GM21529 (cell line): ENCODE data around the gene DPYSL4.

Source experiments
- ATAC-seq: cut with Tn5 transposase; IDR thresholded peaks from one replicate; pipeline ENCODE4 v1.9.1; 2021; ENCODE audit not compliant: unreplicated experiment

The DPYSL4 gene

DNA sequence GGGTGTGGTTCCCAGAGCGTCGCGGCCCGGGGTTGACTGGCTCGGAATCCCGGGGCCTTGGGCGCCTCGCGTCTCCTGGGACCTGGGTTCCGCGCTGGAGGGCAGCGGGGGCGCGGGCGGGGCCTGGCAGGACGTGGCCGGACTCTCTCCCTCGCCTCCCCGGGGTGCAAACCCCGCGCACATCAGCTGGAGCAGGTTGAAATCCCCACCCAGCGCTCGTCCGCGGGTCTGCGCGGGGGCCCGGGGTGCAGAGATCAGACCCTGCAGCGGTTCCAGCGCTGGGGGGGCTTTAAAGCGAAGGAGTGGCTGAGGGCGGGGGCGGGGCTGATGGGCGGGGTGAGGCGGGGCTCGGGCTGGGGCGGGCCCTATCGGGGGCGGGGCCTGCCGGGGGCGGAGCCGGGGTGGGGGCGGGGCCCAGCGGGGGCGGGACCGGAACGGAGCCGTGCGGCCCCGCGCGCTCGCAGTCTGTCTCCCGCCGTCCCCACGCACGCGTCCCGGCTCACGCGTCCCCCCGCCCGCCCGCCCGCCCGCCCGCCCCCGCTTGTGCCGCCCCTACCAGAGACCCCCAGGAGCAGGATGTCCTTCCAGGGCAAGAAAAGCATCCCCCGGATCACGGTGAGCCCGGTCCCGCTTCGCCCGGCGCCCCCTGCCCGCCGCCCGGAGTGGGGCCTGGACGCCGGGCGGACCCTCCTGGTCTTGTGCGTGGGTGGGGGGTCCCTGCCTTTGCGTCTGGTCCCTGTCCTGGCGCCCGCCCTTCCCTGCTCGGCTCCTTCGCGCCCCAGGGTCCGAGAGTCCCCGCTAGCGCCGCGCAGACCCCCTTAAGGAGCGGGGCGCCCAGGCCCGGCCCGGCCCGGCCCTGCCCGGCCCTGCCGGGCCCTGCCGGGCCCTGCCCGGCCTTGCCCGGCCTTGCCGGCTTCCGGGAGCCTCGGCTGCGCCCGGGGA is at the start of gene DPYSL4:
TSS of gene DPYSL4 (plus strand) at position 461 of the 942 bp plus-strand sequence. CDS start at position 577, 116 bp downstream.
- no peak for ATAC-seq

DNA sequence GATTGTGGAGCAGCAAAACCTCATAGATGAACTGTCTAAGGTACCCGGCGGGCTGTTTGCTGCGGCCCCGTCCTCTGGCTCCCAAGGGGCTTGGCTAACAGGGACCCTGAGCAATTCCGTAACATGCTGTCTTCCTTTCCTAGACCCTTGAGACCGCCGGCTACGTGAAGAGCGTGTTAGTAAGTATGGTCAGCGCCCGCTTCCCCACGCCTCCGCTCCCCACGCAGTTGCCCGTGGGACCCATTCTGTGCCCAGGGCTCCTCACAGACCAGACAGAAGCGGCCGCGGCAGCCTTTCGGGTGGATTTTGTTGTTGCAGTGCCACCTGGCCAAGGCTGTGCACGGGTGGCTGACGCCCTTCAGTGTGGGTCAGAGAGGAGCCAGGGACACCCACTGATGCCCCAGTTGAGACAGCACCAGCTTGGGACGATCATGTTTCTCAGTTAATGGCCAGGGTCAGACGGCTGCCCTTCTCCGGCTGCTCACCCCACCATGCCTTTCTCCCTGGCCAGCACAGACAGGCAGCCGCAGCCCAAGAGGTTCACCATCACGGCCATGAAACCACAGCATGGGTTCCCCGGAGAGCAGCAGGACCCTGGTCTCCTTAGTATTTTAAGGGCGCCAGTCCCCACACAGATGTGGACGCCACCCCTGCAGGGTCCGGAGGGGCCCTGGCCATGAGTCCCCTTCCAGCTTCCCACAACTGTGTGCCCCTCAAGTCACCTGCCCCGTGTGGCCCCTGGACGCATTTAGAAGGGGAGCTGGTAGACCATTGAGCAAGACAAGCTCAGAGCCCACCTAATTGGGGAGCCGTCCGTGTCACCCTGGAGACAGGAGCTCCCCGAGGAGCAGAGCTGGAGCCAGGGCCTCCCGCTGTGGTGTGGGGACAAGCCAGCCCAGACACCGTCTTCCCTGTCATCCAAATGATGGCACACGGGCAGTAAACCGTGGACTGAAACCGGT is 49.4 kb upstream of the DPYSL4 start:
- ATAC-seq: no peak

DNA sequence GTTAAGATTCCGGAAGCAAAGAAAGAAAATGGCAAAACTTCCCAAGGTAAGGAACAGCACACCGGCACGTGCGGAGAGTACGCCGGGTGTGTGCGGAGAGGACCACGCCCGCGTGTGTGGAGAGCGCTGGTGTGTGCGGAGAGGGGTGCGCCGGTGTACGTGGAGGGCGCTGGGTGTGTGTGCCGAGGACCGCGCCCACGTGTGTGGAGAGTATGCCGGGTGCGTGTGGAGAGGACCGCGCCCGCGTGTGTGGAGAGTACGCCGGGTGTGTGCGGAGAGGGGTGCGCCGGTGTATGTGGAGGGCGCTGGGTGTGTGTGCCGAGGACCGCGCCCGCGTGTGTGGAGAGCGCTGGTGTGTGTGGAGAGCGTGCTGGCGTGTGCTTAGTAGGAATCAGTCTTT is 48.6 kb upstream of the DPYSL4 start:
- ATAC-seq: no peak

DNA sequence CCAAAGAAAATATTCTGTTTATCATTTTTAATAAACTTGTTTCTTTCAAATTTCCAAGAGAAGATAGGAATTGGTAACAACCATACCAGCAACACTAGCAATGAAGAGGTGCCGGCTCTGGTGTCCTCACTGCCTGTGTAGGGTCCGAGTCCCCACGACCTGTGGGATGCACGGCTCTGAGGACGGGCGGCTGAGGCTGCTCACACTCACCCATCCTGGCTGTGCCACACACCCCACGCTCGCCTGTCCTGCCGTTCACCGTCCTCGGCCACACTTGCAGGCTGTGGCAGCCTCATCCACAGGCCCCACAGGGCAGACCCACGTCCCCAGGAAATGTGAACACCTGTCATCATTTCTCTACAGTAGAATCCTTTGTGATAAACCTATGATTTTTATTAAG is 48.2 kb upstream of the DPYSL4 start:
- no peak for ATAC-seq

DNA sequence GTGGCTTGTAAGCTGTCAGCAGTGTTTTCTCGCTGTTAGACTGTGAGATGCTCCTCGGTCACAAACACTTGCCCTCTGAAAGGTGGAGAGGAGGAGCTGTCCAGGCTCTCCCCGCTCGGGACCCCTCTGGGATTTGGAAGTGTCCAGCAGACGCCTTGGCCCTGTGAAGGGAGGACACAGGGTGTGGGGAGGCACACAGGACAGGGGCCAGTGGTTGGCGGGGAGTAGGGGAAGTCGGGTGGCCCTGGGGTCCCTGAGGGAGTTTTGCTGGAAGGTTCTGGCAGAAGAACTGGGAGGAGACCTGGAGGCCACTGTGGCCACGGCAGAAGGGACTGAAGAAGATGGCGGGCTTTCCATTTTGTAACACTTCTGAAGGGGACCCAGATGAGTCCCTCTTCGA is 47.2 kb upstream of the DPYSL4 start:
- no peak for ATAC-seq

DNA sequence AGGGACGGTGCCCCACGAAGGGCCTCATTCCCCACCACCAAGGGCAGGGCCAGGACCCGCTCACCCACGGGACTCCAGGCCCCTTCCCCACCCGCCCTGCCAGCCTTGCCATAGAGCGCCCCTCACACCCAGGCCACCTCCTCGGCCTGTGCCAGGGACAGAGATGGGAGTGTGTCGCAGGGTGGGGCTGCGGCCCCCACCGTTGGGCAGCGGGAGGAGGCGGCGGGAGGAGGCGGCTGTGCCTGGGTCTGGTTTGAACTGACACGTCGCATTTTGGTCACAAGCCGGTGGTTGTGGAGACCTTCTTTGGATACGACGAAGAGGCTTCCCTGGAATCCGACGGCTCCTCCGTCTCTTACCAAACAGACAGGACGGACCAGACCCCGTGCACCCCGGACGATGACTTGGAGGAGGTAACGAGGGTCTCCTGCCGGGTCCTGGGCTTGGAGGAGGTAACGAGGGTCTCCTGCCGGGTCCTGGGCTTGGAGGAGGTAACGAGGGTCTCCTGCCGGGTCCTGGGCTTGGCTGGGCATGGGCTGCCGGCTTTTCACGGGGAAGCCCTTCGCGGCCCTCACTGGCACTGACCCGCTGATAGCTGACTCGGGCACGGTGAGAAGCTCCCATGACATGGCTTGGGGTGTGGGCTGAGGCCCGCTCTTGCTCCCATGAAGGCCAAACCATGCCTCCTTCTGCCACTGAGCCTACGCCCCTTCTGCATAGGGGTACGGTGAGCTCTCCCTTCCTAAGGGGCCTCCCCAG is 46.4 kb upstream of the DPYSL4 start:
- no peak for ATAC-seq

DNA sequence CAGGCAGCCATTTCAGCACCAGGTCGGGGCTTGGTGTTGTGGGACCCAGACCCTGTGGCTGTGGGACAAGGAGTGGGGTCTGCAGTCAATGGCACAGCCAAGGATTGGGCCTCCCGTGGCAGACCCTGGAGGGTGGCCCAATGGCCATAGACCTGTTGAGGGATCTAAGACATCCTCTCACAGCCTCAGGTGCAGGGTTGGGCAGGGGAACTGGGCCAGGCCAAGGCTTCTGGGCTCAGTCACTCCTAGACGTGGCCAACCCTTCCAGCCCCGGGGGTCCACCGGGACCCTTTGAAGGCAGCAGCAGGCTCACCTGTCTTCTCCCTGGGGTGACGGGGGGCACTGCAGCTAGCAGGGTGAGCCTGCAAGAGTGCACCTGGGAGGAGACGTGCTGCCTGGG is 45.7 kb upstream of the DPYSL4 start:
- no peak for ATAC-seq

DNA sequence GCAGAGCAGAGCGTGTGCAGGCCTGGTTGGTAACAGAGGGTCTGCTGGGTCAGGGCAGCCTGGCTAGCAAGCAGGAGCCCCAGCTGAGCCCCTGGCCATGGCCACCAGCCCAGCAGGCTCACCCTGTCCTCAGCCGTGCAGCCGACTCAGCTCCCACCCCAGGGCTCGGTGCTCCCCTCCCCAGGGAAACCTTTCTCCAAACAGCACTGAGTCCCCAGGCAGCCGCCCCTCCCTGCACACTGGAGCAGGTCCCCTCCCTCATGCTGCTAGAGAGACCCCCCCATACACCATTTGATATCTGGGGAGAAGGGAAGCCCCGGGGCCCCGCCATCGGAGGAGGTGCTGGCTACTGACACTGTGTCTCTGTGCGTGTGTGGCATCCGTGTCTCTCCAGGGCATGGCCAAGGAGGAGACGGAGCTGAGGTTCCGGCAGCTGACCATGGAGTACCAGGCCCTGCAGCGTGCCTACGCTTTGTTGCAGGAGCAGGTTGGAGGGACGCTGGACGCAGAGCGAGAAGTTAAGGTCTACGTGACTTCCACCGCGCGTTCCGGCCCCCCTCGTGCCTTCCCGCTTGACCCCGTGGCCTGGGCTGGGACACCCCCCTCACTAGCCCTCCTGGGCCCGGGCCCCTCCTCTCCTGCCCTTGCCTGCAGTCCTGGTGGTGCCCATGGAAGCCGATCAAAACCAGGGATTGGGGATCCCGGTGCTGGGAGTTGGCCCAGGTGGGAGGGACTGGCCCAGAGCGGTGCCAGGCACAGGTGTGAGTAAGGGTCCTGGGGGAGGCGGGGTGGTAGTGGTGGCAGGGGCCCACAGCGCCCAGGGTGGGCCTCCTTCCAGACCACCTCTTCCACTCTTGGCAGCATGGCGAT is 45.0 kb upstream of the DPYSL4 start:
- ATAC-seq: no peak

DNA sequence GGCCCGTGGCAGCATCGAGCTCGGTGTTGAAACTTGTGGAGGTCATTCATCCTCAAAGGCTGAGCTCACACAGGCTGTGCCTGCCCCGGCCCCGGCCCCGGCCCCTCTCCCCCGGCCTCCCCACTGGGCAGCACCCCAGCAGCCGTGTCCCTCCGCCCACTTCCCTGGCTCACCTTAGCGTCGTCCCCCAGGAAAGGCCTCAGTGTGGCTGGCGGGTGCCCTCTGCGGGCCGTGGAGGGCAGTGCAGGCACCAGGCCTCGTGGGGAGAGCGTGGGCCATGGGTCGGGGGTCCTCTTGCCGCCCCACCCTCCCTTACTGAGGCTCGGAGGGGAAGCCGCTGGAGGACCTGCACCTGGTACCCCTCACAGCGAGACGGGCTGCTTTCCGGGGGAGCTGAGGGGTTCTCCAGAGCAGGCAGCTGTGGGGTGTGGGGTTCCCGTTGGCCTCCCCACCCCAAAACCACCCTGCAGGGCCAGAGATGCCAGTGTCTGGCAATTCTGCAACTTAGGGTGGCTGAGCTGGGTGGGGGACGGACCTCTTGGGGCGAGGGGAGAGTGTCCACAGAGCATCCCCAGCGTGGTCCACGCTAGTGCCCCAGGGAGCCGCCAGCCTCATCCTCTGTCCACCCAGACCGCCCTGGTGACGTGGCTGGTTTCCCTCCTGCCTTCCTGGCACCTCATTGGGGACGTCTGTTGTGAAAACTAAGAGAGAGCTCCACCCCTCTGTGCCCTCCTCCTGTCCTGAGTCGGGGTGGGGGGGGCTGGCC is 44.2 kb upstream of the DPYSL4 start:
- ATAC-seq: peak; percentile 83

DNA sequence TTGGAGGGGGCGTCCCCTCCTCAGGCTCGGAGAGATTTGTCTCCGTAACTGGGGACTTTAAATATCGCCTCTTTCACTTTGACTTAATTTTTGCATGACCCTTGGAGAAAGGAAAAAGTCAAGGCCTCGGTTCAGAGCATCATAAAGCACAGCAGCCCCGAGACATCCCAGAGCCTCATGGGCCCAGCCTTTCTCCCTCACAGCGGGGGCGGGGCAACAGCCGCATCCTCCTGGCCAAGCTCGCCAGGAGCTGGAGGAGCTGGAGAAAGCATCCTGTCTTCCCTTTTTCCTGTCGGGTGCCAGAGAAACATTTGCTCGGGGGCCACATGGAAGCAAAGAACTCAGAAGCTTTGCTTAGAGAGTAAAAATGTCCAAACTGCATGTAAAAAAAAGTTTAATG is 43.6 kb upstream of the DPYSL4 start:
- ATAC-seq: no peak

DNA sequence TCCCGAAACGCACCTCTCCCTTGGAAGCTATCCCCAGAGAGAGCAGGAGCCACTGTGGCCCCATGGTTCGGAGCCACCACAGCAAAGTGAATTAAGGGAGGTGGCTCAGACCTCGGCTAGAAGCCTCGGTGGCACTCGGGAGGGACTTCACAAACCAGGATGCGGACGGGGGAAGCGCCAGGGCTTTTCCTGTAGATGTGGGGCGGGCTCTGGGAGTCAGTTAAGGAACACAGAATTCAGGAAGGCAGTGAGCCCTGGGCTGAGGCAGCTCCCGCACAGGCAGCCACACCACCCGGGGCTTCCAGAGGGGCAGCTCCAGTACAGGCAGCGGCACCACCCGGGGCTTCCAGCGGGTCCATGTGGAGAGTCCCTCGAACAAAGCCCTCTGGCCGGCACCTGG is 42.7 kb upstream of the DPYSL4 start:
- ATAC-seq: no peak

DNA sequence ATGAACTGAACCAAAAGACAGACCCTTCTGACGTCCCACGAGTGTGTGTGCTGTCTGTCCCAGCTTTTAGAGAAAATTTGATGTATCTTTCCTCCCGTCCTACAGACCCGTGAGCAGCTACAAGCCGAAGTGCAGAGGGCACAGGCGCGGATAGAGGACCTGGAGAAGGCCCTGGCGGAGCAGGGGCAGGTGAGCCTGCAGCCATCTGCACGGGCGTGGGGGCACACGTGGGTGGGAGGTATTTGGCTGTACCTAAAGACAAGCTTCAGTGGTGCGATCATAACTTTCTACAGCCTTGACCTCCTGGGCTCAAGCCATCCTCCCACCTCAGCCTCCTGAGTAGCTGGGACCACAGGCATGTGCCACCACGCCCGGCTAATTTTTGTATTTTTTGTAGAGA is 41.7 kb upstream of the DPYSL4 start:
- no peak for ATAC-seq

DNA sequence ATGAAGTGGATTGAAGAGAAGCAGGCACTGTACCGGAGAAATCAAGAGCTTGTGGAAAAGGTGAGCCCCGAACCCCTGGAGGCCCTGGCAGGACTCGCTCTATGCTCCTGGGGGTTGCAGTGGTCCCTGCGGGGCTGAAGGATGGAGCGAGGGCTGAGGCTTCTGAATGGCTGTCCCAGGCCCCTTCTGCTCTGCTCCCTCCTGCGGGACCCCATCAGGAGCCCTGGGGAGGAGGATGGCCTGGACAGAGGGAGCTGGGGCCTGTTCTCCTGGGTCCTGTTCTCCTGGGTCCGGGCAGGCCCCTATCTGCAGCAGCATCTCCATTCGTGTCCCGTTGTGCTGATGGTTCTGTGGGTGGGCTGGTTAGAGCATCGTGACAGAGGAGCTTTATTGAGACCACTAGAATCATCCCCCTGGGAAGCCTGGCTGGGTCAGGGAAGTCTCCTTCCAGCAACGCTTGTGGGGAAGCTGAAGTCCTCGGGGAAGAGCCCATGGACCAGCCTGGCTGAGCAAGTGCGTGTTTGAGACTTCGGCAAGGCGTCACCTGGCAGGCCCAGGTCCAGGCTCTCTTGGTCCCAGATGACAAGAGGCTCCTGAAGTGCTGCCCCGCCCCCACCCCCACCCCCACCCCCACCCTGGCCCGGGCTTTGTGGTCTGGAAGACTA is 41.1 kb upstream of the DPYSL4 start:
- ATAC-seq: no peak

DNA sequence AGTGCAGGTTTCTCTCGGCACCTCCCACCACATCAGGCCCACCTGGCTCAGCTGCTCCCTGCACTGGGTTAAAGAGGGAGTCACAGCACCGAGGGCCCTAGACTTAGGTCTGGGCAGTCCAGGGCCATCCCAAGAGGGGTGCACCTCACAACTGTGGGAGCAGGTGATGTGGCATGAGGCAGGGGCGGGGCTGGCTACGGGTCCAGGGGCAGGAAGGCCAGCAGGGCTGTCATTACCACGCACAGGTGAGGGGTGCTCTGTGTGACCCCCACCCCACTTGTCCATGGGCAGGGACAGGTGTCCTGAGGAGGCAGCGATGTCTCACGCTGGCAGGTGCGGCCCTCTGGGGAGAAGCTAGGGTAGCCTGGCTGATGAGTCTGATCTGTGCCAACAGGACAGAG is 40.5 kb upstream of the DPYSL4 start:
- ATAC-seq: no peak

DNA sequence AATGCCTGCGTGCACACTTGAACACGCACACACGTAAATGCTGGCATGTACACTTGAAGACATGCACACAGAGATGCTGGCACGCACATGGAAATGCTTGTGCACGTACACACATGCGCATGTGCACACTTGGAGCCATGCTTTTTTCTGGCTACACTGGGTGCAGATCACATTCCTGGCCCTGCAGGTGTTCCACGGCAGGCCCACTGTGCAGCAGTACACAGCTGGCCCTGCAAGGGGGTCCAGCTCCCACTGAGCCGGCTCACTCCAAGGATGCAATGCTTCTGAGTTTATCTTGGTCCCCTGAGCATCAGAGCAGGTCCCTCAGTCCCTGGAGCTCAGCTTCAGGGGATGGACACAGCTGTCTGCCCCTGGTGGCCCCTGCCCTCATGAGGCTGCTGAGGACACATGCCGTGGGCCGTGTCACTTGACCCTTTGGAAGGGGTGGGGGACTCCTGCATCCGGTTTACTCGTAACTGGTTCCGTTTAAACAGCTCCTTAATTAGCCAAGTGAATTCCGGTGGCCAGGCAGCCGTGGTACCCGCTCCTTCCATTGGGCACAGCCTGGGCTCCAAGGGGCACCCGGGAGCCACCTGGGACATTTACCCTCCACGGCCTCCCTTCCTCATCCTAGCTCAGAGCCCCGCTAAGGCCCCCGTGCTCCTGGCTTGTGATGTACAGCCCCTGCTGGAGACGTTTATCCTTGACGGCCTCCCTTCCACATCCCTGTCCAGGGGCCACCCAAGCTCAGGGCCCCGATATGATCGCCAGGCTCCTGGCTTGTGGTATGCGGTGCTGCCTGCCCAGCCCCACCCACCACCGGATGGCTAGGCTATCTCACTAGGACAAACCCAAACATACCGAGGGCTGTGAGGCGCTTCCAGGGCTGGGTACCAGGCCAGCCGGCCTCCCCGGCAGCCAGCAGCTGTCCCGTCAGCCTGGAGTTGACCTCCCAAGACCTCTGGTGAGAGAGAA is 39.5 kb upstream of the DPYSL4 start:
- ATAC-seq: no peak

DNA sequence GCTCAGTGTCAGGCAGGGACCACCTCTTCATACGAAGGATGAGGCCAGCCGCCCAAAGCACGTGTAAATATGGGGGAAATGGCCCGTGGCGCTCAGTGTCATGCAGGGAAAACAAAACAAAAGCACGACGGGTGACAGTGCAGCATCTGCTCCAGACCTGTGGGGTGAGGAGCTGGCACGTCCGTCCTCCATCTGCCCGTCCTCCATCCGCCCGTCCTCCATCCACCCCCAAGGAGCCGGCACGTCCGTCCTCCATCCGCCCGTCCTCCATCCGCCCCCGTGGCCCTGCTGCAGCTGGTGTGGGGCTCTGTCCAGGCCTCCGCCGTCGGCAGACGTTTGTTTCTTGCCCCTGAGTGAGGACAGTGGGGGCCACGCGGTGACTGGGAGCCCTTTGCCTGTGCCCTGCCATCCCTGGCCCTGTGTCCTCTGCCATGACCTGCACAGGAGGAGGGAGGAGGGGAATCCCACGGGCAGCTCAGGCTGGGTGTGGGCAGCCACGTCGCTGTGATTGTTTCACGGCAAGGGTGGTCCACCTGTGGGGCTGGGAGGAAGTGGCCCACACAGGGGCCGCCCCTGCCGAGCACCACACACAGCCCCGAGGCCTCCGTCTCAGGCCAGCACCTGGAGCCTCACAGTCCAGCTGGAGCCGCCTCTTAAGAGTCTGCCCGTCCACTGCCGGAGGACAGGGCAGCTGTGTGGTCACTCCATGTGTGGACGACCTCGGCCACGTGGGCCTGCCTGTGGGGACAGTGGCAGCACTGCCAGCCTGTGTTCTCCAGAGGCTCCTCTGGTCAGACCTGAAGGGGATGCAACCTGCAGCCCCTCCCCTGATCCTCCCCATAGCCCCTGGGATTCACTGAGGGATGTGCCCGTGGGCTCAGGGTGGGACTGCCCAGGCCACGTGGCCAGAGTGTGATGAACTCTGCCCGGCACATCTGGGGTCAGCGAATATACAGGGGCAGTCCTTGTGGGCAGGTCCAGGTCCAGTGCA is 38.2 kb upstream of the DPYSL4 start:
- ATAC-seq: no peak
